WI38 (cell line): ENCODE results near the gene LEPROT.

Experiments used
- H3K4me3 ChIP-seq: 2 replicates; pipeline ENCODE4 v1.5.1; 2011; ENCODE audit warnings: low read depth, mild to moderate bottlenecking, control low read depth, low read length
- CTCF ChIP-seq: IDR thresholded peaks from 2 replicates; pipeline ENCODE4 v1.5.1; 2012; ENCODE audit warnings: low read depth, mild to moderate bottlenecking, control low read depth, low read length

LEPROT gene

GRCh38 chr1:65387821-65388220 is 32.6 kb upstream of the LEPROT start:
- H3K4me3 ChIP-seq, result no peak overlapping the region
- no peak for TF ChIP-seq CTCF

GRCh38 chr1:65388908-65389695 is 31.4 kb upstream of the LEPROT start:
- H3K4me3 ChIP-seq, result no peak overlapping the region
- no peak for TF ChIP-seq CTCF

GRCh38 chr1:65392497-65392896 is 28.0 kb upstream of the LEPROT start:
- no peak overlapping the region for H3K4me3 ChIP-seq

GRCh38 chr1:65393347-65393746 is 27.1 kb upstream of the LEPROT start:
- no peak overlapping the region for H3K4me3 ChIP-seq
- TF ChIP-seq CTCF, result no peak

More at GRCh38 chr1:65392497-65392896, 28.0 kb upstream of the LEPROT start:
- TF ChIP-seq CTCF, result no peak

- TF ChIP-seq CTCF, result no peak
- no peak overlapping the region for H3K4me3 ChIP-seq
Measured at GRCh38 chr1:65393928-65394327, 26.5 kb upstream of the LEPROT start.

GRCh38 chr1:65395887-65396612 is 24.4 kb upstream of the LEPROT start:
- no peak overlapping the region for H3K4me3 ChIP-seq
- TF ChIP-seq CTCF, result no peak

- H3K4me3 ChIP-seq, result no peak overlapping the region
- no peak for TF ChIP-seq CTCF
Measured at GRCh38 chr1:65398083-65398482, 22.4 kb upstream of the LEPROT start.
